Measurements from ENCODE around the gene PALD1. TPM values are rescaled to one million over a fixed set of nuclear protein-coding genes. Genes with fewer than 3 reads are reported as not detected.

PALD1 gene
- total RNA-seq, 4 donors from 2014 or later = 6.0 to 9.7 (median 6.4) TPM

DNA sequence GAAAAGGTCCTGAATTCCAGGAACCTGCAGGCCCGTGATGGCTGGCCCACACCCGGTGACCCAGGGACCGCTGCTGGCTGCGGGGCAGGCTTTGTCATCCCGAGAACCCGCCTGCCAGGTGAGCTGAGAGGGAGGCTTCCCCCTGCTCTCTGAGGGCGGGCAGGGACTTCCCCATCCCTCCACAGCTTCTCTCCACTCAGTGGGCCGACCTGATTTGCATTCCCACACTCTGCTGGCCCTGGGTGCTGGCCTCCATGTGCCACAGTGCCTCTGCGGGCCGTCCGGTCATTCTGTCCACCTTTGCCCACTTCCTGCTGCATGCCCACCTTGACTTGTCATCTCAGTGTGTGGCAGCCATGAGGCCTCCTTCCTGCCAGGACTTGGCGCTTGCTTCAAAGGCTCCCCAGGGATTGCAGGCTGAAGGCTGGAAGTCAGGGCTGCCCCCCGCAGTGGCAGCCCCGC is 35.3 kb downstream of the PALD1 start:
- 55 to 71% methylated on average over 13 to 14 of the region's 14 CpGs for whole genome bisulfite sequencing, 2 donors
- H3K4me3 ChIP-seq (ENCODE audit: low read depth, poor library complexity, severe bottlenecking) = no peak overlapping the region
- no peak for DNase-seq (ENCODE audit: low spot score in 2 of 2)
- no peak for TF ChIP-seq POLR2A (IDR thresholded peaks at IDR 0.05)
- TF ChIP-seq, protein P1, sequence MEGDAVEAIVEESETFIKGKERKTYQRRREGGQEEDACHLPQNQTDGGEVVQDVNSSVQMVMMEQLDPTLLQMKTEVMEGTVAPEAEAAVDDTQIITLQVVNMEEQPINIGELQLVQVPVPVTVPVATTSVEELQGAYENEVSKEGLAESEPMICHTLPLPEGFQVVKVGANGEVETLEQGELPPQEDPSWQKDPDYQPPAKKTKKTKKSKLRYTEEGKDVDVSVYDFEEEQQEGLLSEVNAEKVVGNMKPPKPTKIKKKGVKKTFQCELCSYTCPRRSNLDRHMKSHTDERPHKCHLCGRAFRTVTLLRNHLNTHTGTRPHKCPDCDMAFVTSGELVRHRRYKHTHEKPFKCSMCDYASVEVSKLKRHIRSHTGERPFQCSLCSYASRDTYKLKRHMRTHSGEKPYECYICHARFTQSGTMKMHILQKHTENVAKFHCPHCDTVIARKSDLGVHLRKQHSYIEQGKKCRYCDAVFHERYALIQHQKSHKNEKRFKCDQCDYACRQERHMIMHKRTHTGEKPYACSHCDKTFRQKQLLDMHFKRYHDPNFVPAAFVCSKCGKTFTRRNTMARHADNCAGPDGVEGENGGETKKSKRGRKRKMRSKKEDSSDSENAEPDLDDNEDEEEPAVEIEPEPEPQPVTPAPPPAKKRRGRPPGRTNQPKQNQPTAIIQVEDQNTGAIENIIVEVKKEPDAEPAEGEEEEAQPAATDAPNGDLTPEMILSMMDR (IDR thresholded peaks at IDR 0.05) = no peak
- intact Hi-C loops (cut with DNase I; ENCODE audit: low total_unique reads) = no loop called here

DNA sequence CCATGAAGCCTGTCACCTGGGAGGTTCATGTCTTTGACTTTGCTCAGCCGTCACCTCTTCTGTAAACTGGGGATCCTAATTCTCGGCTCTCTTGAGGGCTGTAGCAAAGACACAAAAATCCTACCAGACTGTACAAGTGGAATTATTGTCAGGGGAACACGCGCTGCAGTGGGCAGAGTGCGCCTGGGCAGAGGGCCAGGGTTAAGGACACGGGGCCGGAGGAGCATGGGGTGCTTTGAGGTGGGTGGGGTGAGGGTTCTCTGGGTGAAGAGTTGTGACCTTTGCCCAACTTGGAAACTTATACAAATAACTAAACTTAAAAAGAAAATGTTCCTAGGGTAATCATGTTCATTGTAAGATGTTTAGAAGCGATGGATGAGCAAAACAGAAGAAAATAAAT is 36.0 kb downstream of the PALD1 start:
- H3K4me3 ChIP-seq (ENCODE audit: low read depth, poor library complexity, severe bottlenecking) = no peak overlapping the region
- intact Hi-C loops (cut with DNase I; ENCODE audit: low total_unique reads) = no loop called here
- no peak for DNase-seq (ENCODE audit: low spot score in 2 of 2)
- no peak for TF ChIP-seq POLR2A (IDR thresholded peaks at IDR 0.05)
- TF ChIP-seq, protein P1 (IDR thresholded peaks at IDR 0.05) = no peak
- 66 to 83% methylated on average over 8 of the region's 8 CpGs for WGBS, 2 donors

DNA sequence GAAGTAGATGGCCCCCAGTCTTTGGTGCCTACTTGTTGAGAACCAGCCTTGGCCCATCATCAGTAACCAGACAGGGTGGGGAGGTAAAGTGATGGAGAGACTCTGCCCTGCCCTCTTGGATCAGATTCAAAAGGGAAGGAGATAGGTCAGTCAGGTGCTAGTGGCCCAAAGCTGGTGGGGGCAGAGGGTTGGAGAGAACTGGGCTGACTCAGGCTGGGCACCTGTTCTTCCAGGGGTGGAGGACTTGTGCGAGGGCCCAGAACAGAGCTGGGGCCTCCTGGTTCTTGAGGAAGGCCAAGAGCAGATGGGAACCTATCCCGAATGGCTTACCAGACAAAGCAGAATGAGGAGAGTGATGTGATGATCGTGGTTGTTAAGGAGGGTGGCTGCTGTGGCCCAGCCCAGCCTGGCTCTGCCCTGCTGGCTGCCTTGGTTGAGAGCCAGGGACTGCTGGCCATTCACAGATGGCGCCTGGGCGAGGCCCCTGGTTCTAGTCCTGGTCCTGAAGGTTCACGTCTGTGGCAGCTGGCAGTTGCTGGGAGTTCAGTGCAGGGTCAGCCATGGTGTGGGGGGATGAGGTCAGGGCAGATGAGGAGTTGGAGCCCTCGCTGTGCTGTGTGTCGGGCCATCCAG is 36.6 kb downstream of the PALD1 start:
- TF ChIP-seq POLR2A (IDR thresholded peaks at IDR 0.05) = no peak
- TF ChIP-seq, protein P1 (IDR thresholded peaks at IDR 0.05) = no peak
- 87 to 91% methylated on average over 8 of the region's 8 CpGs for WGBS, 2 donors
- intact Hi-C loops (cut with DNase I; ENCODE audit: low total_unique reads) = no loop called here
- no peak overlapping the region for H3K4me3 ChIP-seq (ENCODE audit: low read depth, poor library complexity, severe bottlenecking)
- no peak for DNase-seq (ENCODE audit: low spot score in 2 of 2)

DNA sequence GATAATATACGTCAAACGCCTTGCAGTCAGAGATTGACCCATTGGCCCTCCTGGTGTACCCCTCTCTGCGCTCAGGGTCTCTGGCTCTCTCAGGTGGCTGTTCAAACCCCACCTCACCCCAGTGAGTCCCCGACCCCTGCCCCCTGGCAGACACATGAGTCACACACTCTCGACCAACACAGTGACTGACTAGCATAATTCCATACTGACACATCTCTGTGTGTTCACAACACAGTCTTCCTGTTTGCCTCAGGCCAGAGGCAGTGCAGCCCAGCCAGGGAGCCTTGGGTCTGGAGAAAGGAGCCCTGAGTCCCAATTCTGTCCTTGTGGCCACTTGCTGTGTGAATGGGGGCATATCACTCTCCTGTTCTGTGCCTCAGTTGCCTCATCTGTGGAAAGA is 40.1 kb downstream of the PALD1 start:
- no peak overlapping the region for H3K4me3 ChIP-seq (ENCODE audit: low read depth, poor library complexity, severe bottlenecking)
- TF ChIP-seq POLR2A (IDR thresholded peaks at IDR 0.05) = no peak
- TF ChIP-seq, protein P1 (IDR thresholded peaks at IDR 0.05) = no peak
- 81 to 82% methylated on average over 5 of the region's 5 CpGs for WGBS, 2 donors
- no peak for DNase-seq (ENCODE audit: low spot score in 2 of 2)
- intact Hi-C loops (cut with DNase I; ENCODE audit: low total_unique reads) = no loop called here

DNA sequence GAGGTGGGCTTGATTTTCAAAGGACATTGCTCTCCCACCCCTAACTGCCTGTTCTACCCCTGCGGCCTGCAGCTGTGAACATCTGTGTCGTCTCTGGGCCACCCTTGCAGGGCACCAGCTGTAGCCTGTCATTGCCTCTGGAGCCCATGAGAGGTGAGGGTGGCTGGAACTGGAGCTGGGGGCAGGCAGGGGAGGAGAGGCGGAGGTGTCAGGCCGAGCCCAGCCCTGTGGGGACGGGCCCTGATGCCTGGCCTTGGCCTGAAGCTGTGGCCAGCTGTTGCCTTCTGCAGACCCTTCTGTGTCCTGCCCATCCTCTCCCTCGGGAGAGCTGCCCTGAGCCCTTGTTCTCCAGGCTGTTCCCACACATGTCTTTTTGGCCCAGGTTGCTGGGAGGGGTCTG is 44.5 kb downstream of the PALD1 start:
- 71 to 81% methylated on average over 6 of the region's 6 CpGs for WGBS, 2 donors
- DNase-seq (ENCODE audit: low spot score in 2 of 2) = no peak
- no peak overlapping the region for H3K4me3 ChIP-seq (ENCODE audit: low read depth, poor library complexity, severe bottlenecking)
- no peak for TF ChIP-seq POLR2A (IDR thresholded peaks at IDR 0.05)
- TF ChIP-seq, protein P1 (IDR thresholded peaks at IDR 0.05) = no peak
- intact Hi-C loops (cut with DNase I; ENCODE audit: low total_unique reads) = no loop called here

DNA sequence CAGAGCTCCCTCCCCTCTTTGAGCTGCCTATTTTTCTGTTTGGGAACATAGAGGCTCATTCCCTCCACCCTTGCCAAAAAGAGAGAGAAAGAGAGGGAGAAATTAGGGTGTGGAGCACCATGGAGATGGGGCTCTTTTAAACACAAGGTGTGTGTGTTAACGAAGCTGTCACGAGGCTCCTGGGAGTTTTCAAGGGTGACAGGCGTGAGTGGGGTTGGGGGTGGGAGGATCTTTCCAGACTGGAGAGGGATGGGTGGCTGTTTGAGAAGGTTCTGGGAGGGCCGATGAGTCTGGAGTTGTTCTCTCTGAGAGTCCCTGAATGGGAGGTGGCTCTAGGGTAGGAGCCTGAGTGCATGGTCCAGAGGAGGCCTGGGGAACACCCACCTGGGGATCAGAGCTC is 45.0 kb downstream of the PALD1 start:
- no peak overlapping the region for H3K4me3 ChIP-seq (ENCODE audit: low read depth, poor library complexity, severe bottlenecking)
- 63 to 74% methylated on average over 4 of the region's 4 CpGs for WGBS, 2 donors
- intact Hi-C loops (cut with DNase I; ENCODE audit: low total_unique reads) = no loop called here
- DNase-seq (ENCODE audit: low spot score in 2 of 2) = no peak
- TF ChIP-seq, protein P1 (IDR thresholded peaks at IDR 0.05) = no peak
- TF ChIP-seq POLR2A (IDR thresholded peaks at IDR 0.05) = no peak

Data from lower leg skin (tissue), 4 donors.